GM12878 (cell line): ENCODE results near the gene IFNA17. TPM values are rescaled to one million over a fixed set of nuclear protein-coding genes. Genes with fewer than 3 reads are reported as not detected.

Source experiments
- ATAC-seq: fragments of 200-7000 bp; cut with Tn5 transposase; 3 replicates; pipeline ENCODE4 v1.9.1; 2020; ENCODE audit warnings: mild to moderate bottlenecking, moderate library complexity
- BruUV-seq: library from RNA; stranded (reverse); fragments of 400-500 nt; replicated peaks from 2 replicates; lab custom pipeline; 2021; lab: Mats Ljungman, UMichigan
- CTCF ChIA-PET: fragments of 300-600 bp; sonication (Branson Sonifier 250); formaldehyde crosslinking; extraction: SDS; loops from one replicate; lab custom pipeline; 2021; ENCODE audit warnings: inconsistent platforms; lab: Yijun Ruan, JAX
- POLR2A ChIA-PET: fragments of 350-600 bp; formaldehyde crosslinking; extraction: SDS; loops from one replicate; lab custom pipeline; 2021; ENCODE audit warnings: inconsistent platforms; lab: Charles Lee
- RAD21 ChIA-PET: fragments of 300-600 bp; sonication (Branson Sonifier 250); formaldehyde crosslinking; loops from one replicate; lab custom pipeline; 2023; ENCODE audit warnings: antibody characterized with exemption; ENCODE audit not compliant: unreplicated experiment; lab: Charles Lee
- SMC1A ChIA-PET: fragments of 300-600 bp; sonication (Branson Sonifier 250); formaldehyde crosslinking; loops from one replicate; lab custom pipeline; 2023; ENCODE audit not compliant: unreplicated experiment, uncharacterized antibody; lab: Charles Lee
- DNase-seq: peaks from one replicate; pipeline ENCODE4 v3.0.0-alpha.2; 2011; ENCODE audit warnings: low read depth, low spot score
- FAIRE-seq: peaks from 3 replicates; lab custom pipeline; 2011; peaks lifted over from hg19 to GRCh38; lab: Jason Lieb, UNC
- H2AFZ ChIP-seq: 2 replicates; pipeline ENCODE4 v1.6.0; 2011; ENCODE audit warnings: low read depth, low read length, control low read depth; ENCODE audit not compliant: control insufficient read depth
- H3K27ac ChIP-seq: 2 replicates; pipeline ENCODE4 v1.5.1; 2011; ENCODE audit warnings: control low read depth; ENCODE audit not compliant: control insufficient read depth, insufficient read depth
- H3K27me3 ChIP-seq, 2 experiments: replicated peaks in 1 of 2; 2 replicates each; pipeline versions ENCODE4 v1.6.0 to v1.6.1; 2011; ENCODE audit warnings: low read length in 1 of 2; ENCODE audit not compliant: control insufficient read depth in 2 of 2, insufficient read depth in 2 of 2
- H3K36me3 ChIP-seq, 2 experiments: 2 replicates each; pipeline ENCODE4 v1.5.1; 2011; ENCODE audit warnings: low read length in 1 of 2; ENCODE audit not compliant: control insufficient read depth in 2 of 2, insufficient read depth in 2 of 2
- H3K4me1 ChIP-seq: 2 replicates; pipeline ENCODE4 v1.6.1; 2011; ENCODE audit warnings: mild to moderate bottlenecking, low read length, moderate library complexity, mixed read lengths; ENCODE audit not compliant: control insufficient read depth, insufficient read depth
- H3K4me2 ChIP-seq: 2 replicates; pipeline ENCODE4 v1.6.0; 2011; ENCODE audit warnings: control low read depth; ENCODE audit not compliant: control insufficient read depth, insufficient read depth
- H3K4me3 ChIP-seq: fragments of 200-600 bp; sonication (generic); 2 replicates; pipeline ENCODE4 v1.5.1; 2016
- H3K79me2 ChIP-seq: 2 replicates; pipeline ENCODE4 v1.6.0; 2011; ENCODE audit warnings: low read length; ENCODE audit not compliant: control insufficient read depth, insufficient read depth
- H3K9ac ChIP-seq: 2 replicates; pipeline ENCODE4 v1.8.0; 2011; ENCODE audit warnings: low read length, control low read depth, mixed read lengths; ENCODE audit not compliant: control insufficient read depth, insufficient read depth
- H3K9me3 ChIP-seq: replicated peaks from 3 replicates; pipeline ENCODE4 v1.5.1; 2011; ENCODE audit warnings: mild to moderate bottlenecking, low read length; ENCODE audit not compliant: control insufficient read depth, insufficient read depth
- H4K20me1 ChIP-seq: 2 replicates; pipeline ENCODE4 v1.6.0; 2011; ENCODE audit not compliant: control insufficient read depth, insufficient read depth
- CHD2 ChIP-seq: IDR thresholded peaks from 2 replicates; pipeline ENCODE4 v1.6.1; 2011; ENCODE audit warnings: low read depth, low read length, improper control_type of control experiment, borderline replicate concordance
- JUND ChIP-seq: IDR thresholded peaks from 2 replicates; pipeline ENCODE4 v1.6.1; 2012; ENCODE audit warnings: low read depth, mild to moderate bottlenecking, low read length, improper control_type of control experiment, moderate library complexity
- MXI1 ChIP-seq: fragments of 150-350 bp; IDR thresholded peaks from 2 replicates; pipeline ENCODE4 v1.6.1; 2011; ENCODE audit warnings: low read depth, mild to moderate bottlenecking, inconsistent platforms, low read length, improper control_type of control experiment
- NR2F1 ChIP-seq: fragments of 450-650 bp; conservative IDR thresholded peaks from 2 replicates; pipeline ENCODE4 v1.6.1; 2017; ENCODE audit warnings: mild to moderate bottlenecking
- PML ChIP-seq: IDR thresholded peaks from 2 replicates; pipeline ENCODE4 v1.6.1; 2012; ENCODE audit warnings: low read length, inconsistent platforms
- RAD51 ChIP-seq: fragments of 450-650 bp; IDR thresholded peaks from 2 replicates; pipeline ENCODE4 v1.6.1; 2016; ENCODE audit warnings: moderate library complexity, mild to moderate bottlenecking, inconsistent platforms
- RBBP5 ChIP-seq: fragments of 200-600 bp; sonication (generic); conservative IDR thresholded peaks from 2 replicates; pipeline ENCODE4 v1.6.1; 2016
- RUNX3 ChIP-seq: IDR thresholded peaks from 2 replicates; pipeline ENCODE4 v1.6.1; 2012; ENCODE audit warnings: low read length, inconsistent platforms
- SMC3 ChIP-seq: IDR thresholded peaks from 2 replicates; pipeline ENCODE4 v1.6.1; 2011; ENCODE audit warnings: low read length, improper control_type of control experiment, borderline replicate concordance
- WRNIP1 ChIP-seq: IDR thresholded peaks from 2 replicates; pipeline ENCODE4 v1.6.1; 2011; ENCODE audit warnings: low read depth, low read length, improper control_type of control experiment, borderline replicate concordance
- YY1 ChIP-seq: IDR thresholded peaks from 2 replicates; pipeline ENCODE4 v1.6.1; 2011; ENCODE audit warnings: low read depth, mild to moderate bottlenecking, low read length
- WGBS: methylation state at CpG from one replicate; pipeline ENCODE4 v1.1.6; 2016; ENCODE audit warnings: low lambda C conversion rate; ENCODE audit not compliant: insufficient replicate concordance, insufficient coverage; ENCODE audit errors: missing lambda C conversion rate; 5-methylcytosine and 5-hydroxymethylcytosine counted together
- in situ Hi-C: fragments of 300-500 bp; cut with MboI; formaldehyde crosslinking; loops from 9 replicates; pipeline ENCODE4 v1.14.3; 2018; ENCODE audit warnings: mixed read lengths
- intact Hi-C: fragments of 100-400 bp; cut with micrococcal nuclease; formaldehyde crosslinking; loops from one replicate; pipeline ENCODE4 v1.14.2; 2022; ENCODE audit not compliant: unreplicated experiment
- polyA plus RNA-seq, 11 experiments: library from polyadenylated mRNA; depleted of rRNA in 4 of 11; unstranded in 6 of 11; stranded (reverse) in 5 of 11; fragments of >200 nt; fragmentation: Nextera tagmentation in 4 of 11; fragmentation: Illumina TruSeq in 1 of 11; extraction: Ambion mirVana in 4 of 11; extraction: Trizol in 1 of 11; gene quantifications; 1 replicate in 1 of 11; 2 replicates in 10 of 11; pipeline versions ENCODE4 v1.2.1 to v1.2.3, GENCODE V29; 2011 to 2016; ENCODE audit warnings: inconsistent platforms in 2 of 11, missing spikeins in 2 of 11, low read depth in 1 of 11
- total RNA-seq, 4 experiments: library from RNA; depleted of rRNA in 3 of 4; stranded (reverse); fragments of >200 nt in 3 of 4; fragmentation: Illumina TruSeq in 1 of 4; extraction: Trizol in 1 of 4; gene quantifications; 2 replicates each; pipeline versions ENCODE4 v1.2.1 to v1.2.3, GENCODE V29; 2013 to 2021
- TF ChIP-seq, protein P1 (sequence below): IDR thresholded peaks from 2 replicates; pipeline ENCODE4 v1.6.1; 2011; ENCODE audit warnings: borderline replicate concordance, low read depth, mild to moderate bottlenecking, moderate library complexity, low read length; ENCODE audit not compliant: insufficient read depth, poor library complexity, severe bottlenecking
- TF ChIP-seq, protein P2 (sequence below): fragments of 150-350 bp; IDR thresholded peaks from 2 replicates; pipeline ENCODE4 v1.6.1; 2016; ENCODE audit warnings: low read depth, low read length
- TF ChIP-seq, protein P3 (sequence below): fragments of 450-650 bp; conservative IDR thresholded peaks from 2 replicates; pipeline ENCODE4 v1.6.1; 2017; ENCODE audit warnings: mild to moderate bottlenecking, moderate library complexity

The IFNA17 gene
- total and polyA plus RNA-seq, 10 of the 15 experiments (the other 5 are each of a cell fraction or from before 2014, with no cell fraction given) = not detected

- H4K20me1 ChIP-seq = no peaks in the 10 kb centered on the region
- in situ Hi-C loops (loop anchor here (10.0 kb wide), 1 partner anchor 555 kb away; no protein-coding TSS in a partner anchor), intact Hi-C loops (loop anchor here (5.0 to 10.0 kb wide), 2 partner anchors 172 to 465 kb away; no protein-coding TSS in a partner anchor)
- H3K27me3 ChIP-seq = no peaks in the 10 kb centered on the region
- RAD21 ChIA-PET = no interaction called here
- no peaks in the 10 kb centered on the region for H3K9me3 ChIP-seq
- no peak within 1 kb of the TSS for H3K4me3 ChIP-seq
- no peak for FAIRE-seq
- no peaks in the 10 kb centered on the region for H3K36me3 ChIP-seq
- CTCF ChIA-PET = interaction anchor here (1.1 to 1.7 kb wide), 4 partner anchors 10 to 226 kb away, joined by 3 to 11 read pairs (median 3); no protein-coding TSS in a partner anchor
- peaks cover 3% of the 10 kb centered on the region; the same call in 1 of the 2 replicates for H3K4me1 ChIP-seq
- no peak within 1 kb of the TSS for H3K9ac ChIP-seq
- no peak within 1 kb of the TSS for H3K27ac ChIP-seq
- no peak for DNase-seq
- BruUV-seq = no TSS peak
- WGBS = 23% methylated on average over 2 of the region's 2 CpGs
- peak within 1 kb of the TSS; percentile 26; the same call in 1 of the 2 replicates for H3K4me2 ChIP-seq
- POLR2A ChIA-PET = no interaction called here
- ATAC-seq = peak; percentile 34; the same call in 2 of the 3 replicates
- H2AFZ ChIP-seq = peak within 1 kb of the TSS; percentile 50
- no peaks in the 10 kb centered on the region for H3K79me2 ChIP-seq
- SMC1A ChIA-PET = interaction anchor here (1.0 to 1.6 kb wide), 3 partner anchors 9 to 215 kb away, joined by 3 to 8 read pairs (median 3); no protein-coding TSS in a partner anchor
- TF ChIP-seq YY1 (no peak), MXI1 (no peak), CHD2 (no peak), RUNX3 (no peak), RBBP5 (no peak), WRNIP1 (no peak), RAD51 (no peak), JUND (no peak), PML (no peak), NR2F1 (no peak), SMC3 (no peak)
- TF ChIP-seq, protein P1, sequence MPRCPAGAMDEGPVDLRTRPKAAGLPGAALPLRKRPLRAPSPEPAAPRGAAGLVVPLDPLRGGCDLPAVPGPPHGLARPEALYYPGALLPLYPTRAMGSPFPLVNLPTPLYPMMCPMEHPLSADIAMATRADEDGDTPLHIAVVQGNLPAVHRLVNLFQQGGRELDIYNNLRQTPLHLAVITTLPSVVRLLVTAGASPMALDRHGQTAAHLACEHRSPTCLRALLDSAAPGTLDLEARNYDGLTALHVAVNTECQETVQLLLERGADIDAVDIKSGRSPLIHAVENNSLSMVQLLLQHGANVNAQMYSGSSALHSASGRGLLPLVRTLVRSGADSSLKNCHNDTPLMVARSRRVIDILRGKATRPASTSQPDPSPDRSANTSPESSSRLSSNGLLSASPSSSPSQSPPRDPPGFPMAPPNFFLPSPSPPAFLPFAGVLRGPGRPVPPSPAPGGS = no peak
- TF ChIP-seq, protein P2, sequence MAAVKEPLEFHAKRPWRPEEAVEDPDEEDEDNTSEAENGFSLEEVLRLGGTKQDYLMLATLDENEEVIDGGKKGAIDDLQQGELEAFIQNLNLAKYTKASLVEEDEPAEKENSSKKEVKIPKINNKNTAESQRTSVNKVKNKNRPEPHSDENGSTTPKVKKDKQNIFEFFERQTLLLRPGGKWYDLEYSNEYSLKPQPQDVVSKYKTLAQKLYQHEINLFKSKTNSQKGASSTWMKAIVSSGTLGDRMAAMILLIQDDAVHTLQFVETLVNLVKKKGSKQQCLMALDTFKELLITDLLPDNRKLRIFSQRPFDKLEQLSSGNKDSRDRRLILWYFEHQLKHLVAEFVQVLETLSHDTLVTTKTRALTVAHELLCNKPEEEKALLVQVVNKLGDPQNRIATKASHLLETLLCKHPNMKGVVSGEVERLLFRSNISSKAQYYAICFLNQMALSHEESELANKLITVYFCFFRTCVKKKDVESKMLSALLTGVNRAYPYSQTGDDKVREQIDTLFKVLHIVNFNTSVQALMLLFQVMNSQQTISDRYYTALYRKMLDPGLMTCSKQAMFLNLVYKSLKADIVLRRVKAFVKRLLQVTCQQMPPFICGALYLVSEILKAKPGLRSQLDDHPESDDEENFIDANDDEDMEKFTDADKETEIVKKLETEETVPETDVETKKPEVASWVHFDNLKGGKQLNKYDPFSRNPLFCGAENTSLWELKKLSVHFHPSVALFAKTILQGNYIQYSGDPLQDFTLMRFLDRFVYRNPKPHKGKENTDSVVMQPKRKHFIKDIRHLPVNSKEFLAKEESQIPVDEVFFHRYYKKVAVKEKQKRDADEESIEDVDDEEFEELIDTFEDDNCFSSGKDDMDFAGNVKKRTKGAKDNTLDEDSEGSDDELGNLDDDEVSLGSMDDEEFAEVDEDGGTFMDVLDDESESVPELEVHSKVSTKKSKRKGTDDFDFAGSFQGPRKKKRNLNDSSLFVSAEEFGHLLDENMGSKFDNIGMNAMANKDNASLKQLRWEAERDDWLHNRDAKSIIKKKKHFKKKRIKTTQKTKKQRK = no peak
- TF ChIP-seq, protein P3, sequence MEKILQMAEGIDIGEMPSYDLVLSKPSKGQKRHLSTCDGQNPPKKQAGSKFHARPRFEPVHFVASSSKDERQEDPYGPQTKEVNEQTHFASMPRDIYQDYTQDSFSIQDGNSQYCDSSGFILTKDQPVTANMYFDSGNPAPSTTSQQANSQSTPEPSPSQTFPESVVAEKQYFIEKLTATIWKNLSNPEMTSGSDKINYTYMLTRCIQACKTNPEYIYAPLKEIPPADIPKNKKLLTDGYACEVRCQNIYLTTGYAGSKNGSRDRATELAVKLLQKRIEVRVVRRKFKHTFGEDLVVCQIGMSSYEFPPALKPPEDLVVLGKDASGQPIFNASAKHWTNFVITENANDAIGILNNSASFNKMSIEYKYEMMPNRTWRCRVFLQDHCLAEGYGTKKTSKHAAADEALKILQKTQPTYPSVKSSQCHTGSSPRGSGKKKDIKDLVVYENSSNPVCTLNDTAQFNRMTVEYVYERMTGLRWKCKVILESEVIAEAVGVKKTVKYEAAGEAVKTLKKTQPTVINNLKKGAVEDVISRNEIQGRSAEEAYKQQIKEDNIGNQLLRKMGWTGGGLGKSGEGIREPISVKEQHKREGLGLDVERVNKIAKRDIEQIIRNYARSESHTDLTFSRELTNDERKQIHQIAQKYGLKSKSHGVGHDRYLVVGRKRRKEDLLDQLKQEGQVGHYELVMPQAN = no peak
Observed at GRCh38 chr9:21239911-21240310, 11.9 kb upstream of the IFNA17 start, which contains the start of gene IFNA14. Gene IFNA14 (minus strand): TSS chr9:21240005. CDS start chr9:21239935, 70 bp downstream.
